Skin epidermis (tissue), 12 donors: ENCODE data around the gene TBC1D9.

Source experiments
- H3K27ac ChIP-seq, 21 experiments: fragments of 200-600 bp; sonication (generic) in 11 of 21; one replicate each; pipeline ENCODE4 v1.5.0; 2020; ENCODE audit warnings: mild to moderate bottlenecking in 3 of 21, inconsistent platforms in 2 of 21, moderate library complexity in 2 of 21
- H3K4me3 ChIP-seq, 7 experiments: fragments of 200-600 bp; sonication (generic) in 2 of 7; one replicate each; pipeline ENCODE4 v1.5.0; 2020; ENCODE audit warnings: inconsistent platforms in 2 of 7, mild to moderate bottlenecking in 2 of 7, moderate library complexity in 1 of 7

TBC1D9 gene

DNA sequence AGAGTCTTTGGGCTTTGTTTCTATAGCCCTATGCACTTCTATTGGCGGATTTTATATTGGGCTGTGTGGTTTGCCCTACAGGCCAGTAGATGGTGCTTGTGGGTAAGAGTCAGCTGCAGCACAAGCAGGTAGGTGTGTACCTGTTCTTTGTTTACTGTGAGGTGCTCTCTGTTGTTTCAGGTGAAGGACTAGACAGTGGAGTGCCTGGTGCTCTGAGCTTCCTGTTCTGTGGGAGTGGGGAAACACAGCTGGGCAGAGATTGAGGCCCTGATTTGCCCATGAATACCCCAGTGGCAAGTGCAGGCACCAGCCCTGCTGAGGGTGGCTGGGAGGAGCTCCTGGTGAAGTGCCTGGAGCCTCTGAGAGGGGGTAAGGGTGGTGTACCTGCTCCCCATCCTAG, 161.1 kb downstream of the TBC1D9 start:
- H3K27ac ChIP-seq = no peak overlapping the region
- H3K4me3 ChIP-seq = no peak overlapping the region

DNA sequence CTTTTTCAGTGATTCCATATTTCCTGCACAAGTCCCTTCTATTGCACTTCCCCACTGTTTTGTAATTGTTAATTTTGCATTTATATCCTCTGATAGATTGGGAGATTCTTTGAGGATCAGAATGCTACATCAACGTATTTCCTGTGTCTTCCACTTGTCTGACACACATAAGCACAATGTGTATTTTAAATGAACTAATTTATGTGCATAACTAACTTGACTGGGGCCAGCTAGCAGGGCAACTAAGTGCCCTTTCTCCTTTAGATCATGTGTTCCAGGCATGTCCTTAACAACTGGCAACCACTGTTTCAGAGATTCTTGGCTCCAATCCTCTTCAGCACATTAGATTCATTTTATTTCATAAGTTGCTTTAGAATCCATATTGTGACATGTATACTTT, 171.7 kb downstream of the TBC1D9 start:
- Histone ChIP-seq H3K27ac (no peak overlapping the region), H3K4me3 (no peak overlapping the region)

GRCh38 chr4:140581078-140581477, 175.1 kb downstream of the TBC1D9 start:
- H3K4me3 ChIP-seq = no peak overlapping the region
- no peak overlapping the region for H3K27ac ChIP-seq

DNA sequence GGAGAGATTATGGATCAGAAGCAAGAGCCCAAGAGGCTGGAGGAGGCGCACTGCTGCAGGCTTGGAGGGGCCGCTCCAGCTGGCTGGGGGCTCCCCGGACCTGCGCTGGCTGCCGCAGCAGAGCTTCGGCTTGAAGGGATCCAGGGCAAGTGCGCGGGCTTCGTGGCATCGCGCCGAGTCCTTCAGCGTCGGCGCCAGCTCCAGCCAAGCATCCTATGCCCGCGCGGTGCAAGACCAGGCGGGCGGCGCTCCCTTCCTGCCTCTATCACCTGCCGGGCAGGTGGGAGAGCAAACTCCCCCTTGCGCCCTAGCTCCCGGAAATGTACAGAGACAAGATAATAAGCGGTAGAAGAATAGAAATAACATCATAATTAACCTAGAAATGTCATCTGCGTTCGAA, 176.9 kb downstream of the TBC1D9 start:
- no peak overlapping the region for H3K4me3 ChIP-seq
- H3K27ac ChIP-seq = no peak overlapping the region

GRCh38 chr4:140575489-140575888, 180.7 kb downstream of the TBC1D9 start:
- Histone ChIP-seq H3K4me3 (no peak overlapping the region), H3K27ac (no peak overlapping the region)

GRCh38 chr4:140571620-140572019, 184.6 kb downstream of the TBC1D9 start:
- Histone ChIP-seq H3K4me3 (no peak overlapping the region), H3K27ac (no peak overlapping the region)
